DMS 273 (cell line): Measurements from ENCODE around the gene TSHZ2.
"Not testable (repeated sequence)": the region's sequence is repeated elsewhere in the genome, so short reads cannot be mapped to it uniquely, and the experiment has no call there.

Experiments
- DNase-seq: peaks from one replicate; lab custom pipeline; 2025; ENCODE audit not compliant: unreplicated experiment; lab: John Stamatoyannopoulos, UW

TSHZ2 gene

GRCh38 chr20:53302695-53303412 lies 330.7 kb downstream of the TSHZ2 start:
- DNase-seq = no peak

DNA sequence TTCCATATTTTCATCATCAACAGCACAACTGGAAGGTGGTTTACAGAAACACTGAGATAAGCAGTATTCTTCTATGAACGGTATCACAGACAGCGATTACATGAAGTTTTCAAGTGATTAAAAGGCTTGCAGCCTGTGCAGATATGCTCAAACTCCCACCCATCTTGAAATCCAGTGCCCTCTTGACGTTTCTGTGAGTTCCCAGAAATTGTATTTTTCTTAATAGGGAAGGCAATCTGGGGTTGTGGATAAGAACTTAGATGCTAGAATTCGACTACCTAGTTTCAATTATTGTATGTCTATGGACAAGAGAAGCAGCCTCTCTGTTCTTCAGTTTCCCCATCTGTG lies 331.2 kb downstream of the TSHZ2 start:
- no peak for DNase-seq

DNA sequence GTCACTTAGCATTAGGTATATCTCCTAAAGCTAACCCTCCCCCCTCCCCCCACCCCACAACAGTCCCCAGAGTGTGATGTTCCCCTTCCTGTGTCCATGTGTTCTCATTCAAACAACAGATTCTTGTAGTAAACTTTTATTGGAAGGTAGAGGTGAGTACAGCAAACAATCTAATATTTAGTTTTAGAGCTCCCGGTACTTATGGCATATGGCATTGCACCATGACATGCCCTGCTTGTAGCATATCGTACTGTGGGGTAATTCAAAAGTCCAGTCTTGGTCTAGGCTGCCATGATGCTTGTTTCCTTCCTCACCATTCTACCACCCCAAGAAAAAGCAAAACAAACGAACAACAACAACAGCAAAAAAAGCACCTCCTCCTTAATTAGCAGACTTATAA lies 332.0 kb downstream of the TSHZ2 start:
- DNase-seq = no peak

DNA sequence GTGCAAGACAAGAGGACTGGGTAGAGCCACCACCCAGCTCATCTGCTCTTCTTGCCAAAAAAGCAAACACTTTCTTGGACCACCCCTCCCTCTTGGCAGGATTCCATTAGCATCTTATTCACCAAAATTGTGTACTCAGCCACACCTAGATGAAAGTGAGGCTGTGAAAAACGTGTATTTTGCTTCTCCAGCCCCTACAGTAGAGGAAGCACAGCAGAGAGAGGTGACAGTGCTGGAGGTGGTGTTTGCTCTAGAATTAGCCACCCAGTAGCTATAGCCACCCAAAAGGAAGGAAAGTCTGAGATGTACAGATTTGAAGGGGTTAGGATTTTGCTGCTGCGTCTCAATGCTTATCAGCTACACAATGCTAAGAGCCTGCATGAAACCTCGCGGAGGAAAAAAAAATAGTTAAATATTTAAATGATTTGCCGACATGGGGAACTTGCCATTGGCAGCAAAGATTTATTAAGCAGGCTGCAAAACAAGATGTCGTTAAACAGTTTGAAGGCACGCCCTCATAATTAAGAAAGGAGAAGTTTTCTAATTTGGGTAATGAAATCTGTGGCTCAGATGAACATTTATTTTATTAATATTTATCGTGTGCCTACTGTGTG lies 334.1 kb downstream of the TSHZ2 start:
- DNase-seq = no peak

- DNase-seq = no peak
Measured at GRCh38 chr20:53307964-53308597, 335.9 kb downstream of the TSHZ2 start.

DNA sequence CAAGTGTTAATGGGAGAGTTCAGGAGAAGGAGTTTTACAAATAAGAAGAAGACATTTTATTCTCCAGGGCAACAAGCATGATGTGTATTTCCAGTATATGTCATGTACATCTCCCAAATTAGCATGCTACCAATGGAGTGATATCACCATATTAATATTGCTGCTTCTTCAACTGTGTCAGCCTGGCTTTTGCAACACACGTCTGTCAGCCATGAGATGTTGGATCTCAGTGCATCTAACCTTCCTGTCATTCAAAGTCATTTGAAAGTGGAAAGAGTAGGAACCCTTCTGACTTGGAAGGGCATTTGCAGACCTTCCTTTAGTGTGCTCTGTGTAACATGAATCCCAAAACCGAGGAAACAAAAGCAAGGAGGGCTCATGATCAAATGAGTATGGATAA lies 337.4 kb downstream of the TSHZ2 start:
- no peak for DNase-seq

GRCh38 chr20:53312957-53313356 lies 340.8 kb downstream of the TSHZ2 start:
- DNase-seq = no peak

DNA sequence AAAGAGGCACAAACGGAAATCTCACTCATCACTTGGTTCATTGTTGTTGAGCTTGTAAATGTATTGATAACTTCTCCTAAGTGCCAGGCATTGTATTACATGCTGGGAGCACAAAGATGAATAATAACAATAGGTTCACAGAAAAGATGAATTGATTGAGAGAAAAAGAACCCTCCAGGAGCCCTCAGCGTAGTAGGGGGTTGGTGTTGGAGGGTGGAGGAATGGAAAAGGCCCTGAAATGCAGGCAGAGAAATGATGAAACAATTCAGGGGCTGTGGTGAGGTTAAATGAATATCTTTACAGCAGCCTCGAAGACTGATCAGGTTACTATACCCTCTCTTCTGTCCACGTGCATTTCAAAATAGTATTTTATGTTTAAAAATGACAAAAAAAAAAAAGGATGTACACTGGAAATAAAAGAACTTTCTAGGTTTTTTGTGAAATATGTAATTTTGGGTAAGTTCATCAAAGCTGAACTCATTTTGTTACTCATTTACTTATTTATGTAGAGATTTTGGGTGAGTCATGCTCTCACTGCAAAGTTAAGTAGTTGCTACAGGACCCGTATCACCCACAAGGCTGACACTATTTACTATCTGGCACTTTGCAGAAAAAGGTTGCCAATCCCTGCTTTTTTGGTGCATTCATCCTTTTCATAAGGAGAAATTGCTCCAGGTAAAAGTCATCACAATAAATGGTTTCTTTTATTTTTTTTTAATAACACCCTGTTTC lies 344.2 kb downstream of the TSHZ2 start:
- no peak for DNase-seq

DNA sequence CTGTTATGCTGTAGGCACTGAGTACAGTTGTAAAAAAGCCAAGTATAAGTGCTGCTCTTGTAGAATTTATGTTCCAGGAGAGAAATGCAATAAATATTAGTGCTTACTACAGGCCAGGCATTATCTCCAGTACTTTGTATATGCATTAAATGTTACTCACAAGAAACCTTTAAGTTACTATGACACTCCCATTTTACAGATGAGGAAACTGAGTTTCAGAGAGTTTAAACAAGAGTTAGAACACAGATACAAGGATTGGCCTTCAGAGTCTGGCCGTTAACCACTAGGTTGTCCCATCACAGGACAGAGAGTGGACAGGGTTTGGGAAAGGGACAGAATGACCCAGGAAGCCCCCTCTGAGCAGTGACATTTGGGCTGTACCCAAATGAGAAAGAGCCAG lies 347.0 kb downstream of the TSHZ2 start:
- DNase-seq = no peak

DNA sequence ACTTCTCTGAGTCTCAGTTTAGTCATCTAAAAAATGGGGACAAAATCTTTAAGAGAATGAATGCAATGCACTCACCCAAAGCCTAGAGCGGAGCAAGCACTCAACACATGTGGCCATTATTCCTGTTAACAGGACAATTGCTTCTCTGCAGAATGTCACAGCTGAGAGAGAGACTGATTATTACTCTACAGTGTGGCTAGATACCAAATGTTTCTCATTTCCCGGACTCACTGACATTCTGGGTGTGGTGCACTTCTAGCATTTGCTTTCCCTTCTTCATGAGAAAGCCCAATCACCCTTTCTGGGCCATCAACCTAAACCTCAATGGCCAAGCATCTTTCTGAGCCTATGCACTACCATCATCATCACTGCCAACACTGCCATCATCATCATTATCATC lies 347.6 kb downstream of the TSHZ2 start:
- no peak for DNase-seq

- no peak for DNase-seq
Measured at GRCh38 chr20:53320701-53321100, 348.5 kb downstream of the TSHZ2 start.

- DNase-seq = peak; percentile 11
Measured at GRCh38 chr20:53321596-53321995, 349.4 kb downstream of the TSHZ2 start.

GRCh38 chr20:53322651-53323050 lies 350.5 kb downstream of the TSHZ2 start:
- DNase-seq = no peak

- DNase-seq = not testable (repeated sequence)
Measured at GRCh38 chr20:53323460-53323859, 351.3 kb downstream of the TSHZ2 start.

- no peak for DNase-seq
Measured at GRCh38 chr20:53324816-53325215, 352.7 kb downstream of the TSHZ2 start.

- no peak for DNase-seq
Measured at GRCh38 chr20:53328961-53329360, 356.8 kb downstream of the TSHZ2 start.

DNA sequence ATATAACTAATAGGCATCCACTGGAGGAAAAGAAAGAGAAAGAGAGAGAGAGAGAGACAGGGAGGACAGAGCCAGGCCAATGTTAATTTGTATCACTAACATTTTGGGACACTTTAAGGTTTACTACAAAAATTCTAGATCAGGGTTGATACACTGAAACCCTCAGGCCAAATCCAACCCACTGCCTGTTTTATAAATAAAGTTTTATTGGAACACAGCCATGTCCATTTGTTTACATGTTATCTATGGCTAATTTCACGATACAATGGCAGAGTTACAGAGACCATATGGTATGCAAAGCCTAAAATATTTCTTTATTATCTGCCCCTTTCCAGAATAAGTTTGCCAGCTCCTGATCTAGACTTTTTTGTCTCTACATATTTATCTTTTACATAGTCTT lies 357.6 kb downstream of the TSHZ2 start:
- no peak for DNase-seq

- peak; percentile 57 for DNase-seq
Measured at GRCh38 chr20:53330601-53331140, 358.5 kb downstream of the TSHZ2 start.

- DNase-seq = peak; percentile 58
Measured at GRCh38 chr20:53331151-53331973, 359.2 kb downstream of the TSHZ2 start.

- DNase-seq = no peak
Measured at GRCh38 chr20:53332022-53332837, 360.1 kb downstream of the TSHZ2 start.
